SK-N-SH (cell line): ENCODE results near the gene HPN.

Source experiments
- CTCF ChIP-seq: fragments of 200-600 bp; sonication (generic); IDR thresholded peaks from 2 replicates; pipeline ENCODE4 v1.6.1; 2017; ENCODE audit warnings: antibody characterized with exemption, mild to moderate bottlenecking, moderate library complexity
- EP300 ChIP-seq, 2 experiments: IDR thresholded peaks; 2 replicates each; pipeline versions ENCODE4 v1.4.0 to v1.6.1; 2012; ENCODE audit warnings: borderline replicate concordance in 1 of 2, low read depth in 1 of 2, low read length in 1 of 2
- FOXJ3 ChIP-seq: sonication (generic); formaldehyde crosslinking; IDR thresholded peaks from 2 replicates; pipeline ENCODE4 v1.5.1; 2020; ENCODE audit warnings: mild to moderate bottlenecking, missing genetic modification reagents
- JUND ChIP-seq: IDR thresholded peaks from 2 replicates; pipeline ENCODE4 v1.4.0; 2012
- MAX ChIP-seq: IDR thresholded peaks from 2 replicates; pipeline ENCODE4 v1.4.0; 2012; ENCODE audit warnings: low read depth
- NRF1 ChIP-seq: IDR thresholded peaks from 2 replicates; pipeline ENCODE4 v1.6.1; 2012; ENCODE audit warnings: low read depth, mild to moderate bottlenecking, low read length
- POLR2AphosphoS5 ChIP-seq: IDR thresholded peaks from 2 replicates; pipeline ENCODE4 v1.6.1; 2012; ENCODE audit warnings: low read depth, low read length
- RAD21 ChIP-seq: IDR thresholded peaks from 2 replicates; pipeline ENCODE4 v1.6.1; 2012; ENCODE audit warnings: mild to moderate bottlenecking, low read length
- TF ChIP-seq, protein P1 (sequence below): IDR thresholded peaks from 2 replicates; pipeline ENCODE4 v1.4.0; 2012; ENCODE audit warnings: low read depth, borderline replicate concordance
- TF ChIP-seq, protein P2 (sequence below): fragments of 150-350 bp; IDR thresholded peaks from 2 replicates; pipeline ENCODE4 v1.6.1; 2017; ENCODE audit warnings: antibody characterized with exemption, low read length, low read depth, borderline replicate concordance
- TF ChIP-seq, protein P3 (sequence below): IDR thresholded peaks from 2 replicates; pipeline ENCODE4; 2012

DNA sequence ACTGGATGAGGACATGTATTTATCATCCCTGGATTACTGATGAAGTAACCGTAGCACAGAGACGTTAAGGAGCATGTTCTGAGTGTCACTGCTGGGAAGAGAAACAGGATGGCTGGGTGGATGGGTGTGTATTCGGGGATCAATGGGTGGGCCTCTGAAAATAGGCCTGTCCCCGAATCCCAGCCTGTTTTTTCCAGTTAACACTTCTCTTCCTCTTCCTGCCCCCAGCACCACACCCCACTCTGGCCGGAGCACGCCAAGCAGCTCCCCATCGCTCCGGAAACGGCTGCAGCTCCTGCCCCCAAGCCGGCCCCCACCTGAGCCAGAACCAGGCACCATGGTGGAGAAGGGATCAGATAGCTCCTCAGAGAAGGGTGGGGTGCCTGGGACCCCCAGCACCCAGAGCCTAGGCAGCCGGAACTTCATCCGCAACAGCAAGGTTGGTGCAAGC, 32.6 kb upstream of the HPN start:
- no peak for TF ChIP-seq CTCF
- TF ChIP-seq NRF1 = no peak
- no peak for TF ChIP-seq FOXJ3 (CRISPR knock-in tag)
- TF ChIP-seq, protein P1, sequence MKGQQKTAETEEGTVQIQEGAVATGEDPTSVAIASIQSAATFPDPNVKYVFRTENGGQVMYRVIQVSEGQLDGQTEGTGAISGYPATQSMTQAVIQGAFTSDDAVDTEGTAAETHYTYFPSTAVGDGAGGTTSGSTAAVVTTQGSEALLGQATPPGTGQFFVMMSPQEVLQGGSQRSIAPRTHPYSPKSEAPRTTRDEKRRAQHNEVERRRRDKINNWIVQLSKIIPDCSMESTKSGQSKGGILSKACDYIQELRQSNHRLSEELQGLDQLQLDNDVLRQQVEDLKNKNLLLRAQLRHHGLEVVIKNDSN = no peak
- TF ChIP-seq, protein P2, sequence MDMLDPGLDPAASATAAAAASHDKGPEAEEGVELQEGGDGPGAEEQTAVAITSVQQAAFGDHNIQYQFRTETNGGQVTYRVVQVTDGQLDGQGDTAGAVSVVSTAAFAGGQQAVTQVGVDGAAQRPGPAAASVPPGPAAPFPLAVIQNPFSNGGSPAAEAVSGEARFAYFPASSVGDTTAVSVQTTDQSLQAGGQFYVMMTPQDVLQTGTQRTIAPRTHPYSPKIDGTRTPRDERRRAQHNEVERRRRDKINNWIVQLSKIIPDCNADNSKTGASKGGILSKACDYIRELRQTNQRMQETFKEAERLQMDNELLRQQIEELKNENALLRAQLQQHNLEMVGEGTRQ = no peak
- TF ChIP-seq POLR2AphosphoS5 = no peak
- TF ChIP-seq RAD21 = no peak
- no peak for TF ChIP-seq EP300 (IDR thresholded peaks at IDR 0.05; ENCODE audit: borderline replicate concordance in 1 of 2, low read depth in 1 of 2, low read length in 1 of 2)
- TF ChIP-seq MAX = no peak
- TF ChIP-seq, protein P3, sequence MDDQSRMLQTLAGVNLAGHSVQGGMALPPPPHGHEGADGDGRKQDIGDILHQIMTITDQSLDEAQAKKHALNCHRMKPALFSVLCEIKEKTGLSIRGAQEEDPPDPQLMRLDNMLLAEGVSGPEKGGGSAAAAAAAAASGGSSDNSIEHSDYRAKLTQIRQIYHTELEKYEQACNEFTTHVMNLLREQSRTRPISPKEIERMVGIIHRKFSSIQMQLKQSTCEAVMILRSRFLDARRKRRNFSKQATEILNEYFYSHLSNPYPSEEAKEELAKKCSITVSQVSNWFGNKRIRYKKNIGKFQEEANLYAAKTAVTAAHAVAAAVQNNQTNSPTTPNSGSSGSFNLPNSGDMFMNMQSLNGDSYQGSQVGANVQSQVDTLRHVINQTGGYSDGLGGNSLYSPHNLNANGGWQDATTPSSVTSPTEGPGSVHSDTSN = no peak
- TF ChIP-seq JUND = no peak
